ENCODE data around the gene EIF2S3B.

Gene EIF2S3B

DNA sequence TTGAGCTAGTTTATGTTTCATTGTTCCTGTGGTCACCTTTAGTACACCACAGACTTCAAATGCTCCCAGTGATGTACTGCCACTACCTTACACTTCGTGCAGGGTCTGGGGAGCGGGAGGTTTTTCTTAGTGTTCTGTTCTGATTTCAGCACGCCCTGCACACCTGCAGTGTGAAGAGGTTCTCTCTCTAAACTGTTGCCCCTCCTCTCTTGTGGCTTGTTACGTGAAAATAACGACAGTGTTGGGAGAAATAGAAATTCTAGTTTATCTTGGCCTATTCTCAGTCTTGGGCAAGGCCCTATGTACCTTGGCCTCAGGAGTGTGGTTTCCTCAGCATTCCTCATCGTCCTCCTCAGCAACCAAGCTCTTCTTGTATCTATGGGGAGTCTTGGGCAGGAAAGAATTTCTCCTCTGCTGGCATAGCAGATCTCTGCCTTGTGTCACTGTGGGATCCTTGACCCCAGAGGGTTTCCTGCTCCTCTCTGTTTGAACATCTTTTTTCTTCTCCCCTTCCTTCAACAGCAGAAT is 48.6 kb downstream of the EIF2S3B start:
- DNase-seq (ENCODE audit: low read depth) = no peak

DNA sequence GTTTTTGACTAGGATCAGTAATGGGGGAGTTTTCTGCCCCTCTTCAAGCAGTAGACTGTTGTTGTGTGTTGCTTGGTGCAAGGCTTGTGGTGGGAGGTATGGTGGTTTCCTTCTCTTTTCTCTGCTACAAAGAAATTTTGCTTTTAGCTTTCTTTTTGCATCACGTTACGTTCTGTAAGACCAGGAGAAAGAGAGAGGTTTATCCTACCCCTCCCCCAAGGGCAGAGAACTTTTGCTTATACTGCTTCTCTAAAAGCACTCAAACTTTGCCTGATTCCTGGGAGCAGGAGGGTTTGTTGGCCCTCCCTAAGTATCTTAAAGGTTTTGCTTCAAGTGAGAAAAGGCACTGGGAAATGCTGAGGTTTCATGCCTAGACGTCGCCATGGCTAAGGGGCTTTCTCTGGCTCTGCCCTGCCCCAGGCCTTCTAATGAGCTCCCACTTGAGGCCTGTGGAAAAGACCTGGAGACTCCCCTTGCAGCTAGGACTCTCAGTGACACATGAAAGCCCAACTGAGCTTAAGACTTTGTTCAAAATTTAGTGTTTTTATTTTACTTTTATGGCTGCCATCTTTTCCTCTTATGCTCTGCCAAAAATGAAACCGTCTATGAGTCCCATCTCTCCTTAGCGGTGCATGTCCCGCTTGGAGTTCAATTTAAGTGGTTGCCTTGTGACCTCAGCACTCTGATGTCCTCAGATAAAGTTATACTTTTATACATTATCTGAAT is 49.2 kb downstream of the EIF2S3B start:
- DNase-seq (ENCODE audit: low read depth) = no peak

DNA sequence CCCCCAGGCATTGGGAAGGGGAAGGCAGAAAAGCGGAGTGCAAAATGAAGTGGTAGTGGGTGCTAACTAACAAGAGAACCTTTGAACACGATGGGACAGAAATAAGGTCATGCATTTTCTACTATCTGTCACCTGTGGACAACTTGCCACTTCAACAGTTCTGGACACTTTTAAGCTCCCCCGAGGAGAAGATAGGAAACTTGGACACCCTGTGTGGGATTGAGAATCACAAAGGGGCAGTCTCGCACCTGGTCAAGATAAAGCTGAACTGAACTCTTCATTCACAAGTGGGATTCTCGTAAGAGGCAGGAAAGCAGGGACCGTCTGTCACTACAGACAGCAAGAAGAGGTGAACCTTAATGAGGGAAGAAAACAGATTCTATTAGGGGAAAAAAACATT is 51.6 kb downstream of the EIF2S3B start:
- no peak for DNase-seq (ENCODE audit: low read depth)

DNA sequence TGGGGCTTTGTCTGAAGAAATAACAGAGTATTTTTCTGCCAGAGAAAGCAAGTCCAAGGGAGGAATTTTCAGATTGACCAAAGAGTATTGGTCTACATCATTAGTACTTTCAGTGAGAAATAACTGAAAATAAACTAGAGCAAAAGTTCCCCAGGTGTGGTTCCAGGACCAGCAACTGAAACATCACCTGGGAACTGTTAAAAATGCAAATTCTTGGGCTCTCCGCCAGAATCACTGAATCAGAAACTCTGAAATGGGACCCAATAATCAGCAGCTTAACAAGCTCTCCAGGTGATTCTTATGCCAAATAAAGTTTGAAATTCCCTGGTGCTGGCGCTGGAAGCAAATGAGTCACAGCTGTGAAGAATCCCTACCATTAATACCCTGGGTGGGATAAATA is 52.1 kb downstream of the EIF2S3B start:
- no peak for DNase-seq (ENCODE audit: low read depth)

Measured in stimulated activated CD8-positive, alpha-beta memory T cell treated with anti-CD3 and anti-CD28 coated beads, Interleukin-7, amount 100 ng/mL, for 24 hours (primary cell).